HG03520 (cell line): ENCODE data around the gene CEACAM3.
"Not testable (repeated sequence)": the region's sequence is repeated elsewhere in the genome, so short reads cannot be mapped to it uniquely, and the experiment has no call there.

Experiments used
- ATAC-seq: cut with Tn5 transposase; IDR thresholded peaks from one replicate; pipeline ENCODE4 v1.9.1; 2021; ENCODE audit warnings: mild to moderate bottlenecking, moderate library complexity; ENCODE audit not compliant: unreplicated experiment

The CEACAM3 gene

DNA sequence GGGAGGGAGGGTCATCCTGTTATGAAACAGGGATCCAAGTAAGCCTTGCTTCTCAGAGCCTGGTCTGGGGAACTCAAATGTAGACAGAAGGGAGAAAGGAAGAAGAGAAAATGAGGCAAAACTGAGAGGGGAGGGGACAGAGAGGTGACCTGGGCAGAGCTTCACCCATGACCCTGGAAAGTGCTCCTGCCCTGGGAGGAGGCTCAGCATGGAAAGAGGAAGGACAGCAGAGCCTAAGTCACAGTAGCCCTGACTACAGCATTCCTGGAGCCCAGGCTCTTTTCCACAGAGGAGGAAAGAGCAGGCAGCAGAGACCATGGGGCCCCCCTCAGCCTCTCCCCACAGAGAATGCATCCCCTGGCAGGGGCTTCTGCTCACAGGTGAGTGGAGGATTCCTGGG is at the start of gene CEACAM3:
CEACAM3 (plus strand) TSS at position 226 of the 400 bp plus-strand sequence; CDS start at position 317, 91 bp downstream.
- no peak for ATAC-seq

DNA sequence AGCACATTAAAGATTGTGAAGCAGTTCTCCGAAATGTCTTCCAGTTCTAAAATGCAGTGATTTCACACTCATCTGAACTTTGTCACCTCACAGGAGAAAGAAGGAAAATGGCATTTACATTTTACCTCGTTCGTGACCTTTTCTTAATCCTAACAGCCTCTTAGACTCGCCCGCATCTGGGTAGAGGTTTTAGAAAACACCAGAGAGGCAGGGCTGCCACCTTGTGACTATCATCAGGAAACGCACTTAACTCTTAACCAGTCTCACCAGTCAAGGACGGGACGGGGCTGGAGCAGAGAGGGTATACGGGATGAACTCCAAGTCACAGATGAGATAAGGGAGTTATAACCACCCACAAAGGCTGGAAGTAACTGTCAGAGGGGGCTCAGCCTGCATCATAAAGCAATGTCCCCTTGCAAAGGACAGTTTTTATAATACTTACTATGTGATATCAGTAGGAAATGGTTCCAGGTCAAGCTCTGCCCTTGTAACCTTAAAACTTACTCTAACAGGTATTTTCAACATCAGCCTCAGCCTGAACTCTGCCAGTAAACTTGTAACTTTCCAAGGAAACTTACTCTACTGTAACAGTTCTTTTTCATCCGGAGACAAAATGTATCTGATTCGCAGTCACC is 49.7 kb upstream of the CEACAM3 start:
- ATAC-seq = no peak

DNA sequence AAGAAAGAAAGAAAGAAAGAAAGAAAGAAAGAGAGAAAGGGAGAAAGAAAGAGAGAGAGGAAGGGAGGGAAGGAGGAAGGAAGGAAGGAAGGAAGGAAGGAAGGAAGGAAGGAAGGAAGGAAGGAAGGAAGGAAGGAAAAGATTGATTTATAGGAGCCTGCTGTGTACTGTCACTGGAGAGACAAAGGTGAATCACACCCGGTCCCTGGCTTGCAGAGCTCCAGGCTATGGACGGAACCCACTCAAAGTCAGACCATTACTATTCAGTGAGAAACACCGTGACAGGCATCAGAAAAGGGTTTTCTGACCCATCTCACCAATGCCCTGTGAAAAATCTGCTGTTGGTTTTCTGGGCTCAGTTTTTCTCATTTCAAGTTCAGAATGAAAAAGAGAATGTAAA is 48.4 kb upstream of the CEACAM3 start:
- ATAC-seq = no peak

DNA sequence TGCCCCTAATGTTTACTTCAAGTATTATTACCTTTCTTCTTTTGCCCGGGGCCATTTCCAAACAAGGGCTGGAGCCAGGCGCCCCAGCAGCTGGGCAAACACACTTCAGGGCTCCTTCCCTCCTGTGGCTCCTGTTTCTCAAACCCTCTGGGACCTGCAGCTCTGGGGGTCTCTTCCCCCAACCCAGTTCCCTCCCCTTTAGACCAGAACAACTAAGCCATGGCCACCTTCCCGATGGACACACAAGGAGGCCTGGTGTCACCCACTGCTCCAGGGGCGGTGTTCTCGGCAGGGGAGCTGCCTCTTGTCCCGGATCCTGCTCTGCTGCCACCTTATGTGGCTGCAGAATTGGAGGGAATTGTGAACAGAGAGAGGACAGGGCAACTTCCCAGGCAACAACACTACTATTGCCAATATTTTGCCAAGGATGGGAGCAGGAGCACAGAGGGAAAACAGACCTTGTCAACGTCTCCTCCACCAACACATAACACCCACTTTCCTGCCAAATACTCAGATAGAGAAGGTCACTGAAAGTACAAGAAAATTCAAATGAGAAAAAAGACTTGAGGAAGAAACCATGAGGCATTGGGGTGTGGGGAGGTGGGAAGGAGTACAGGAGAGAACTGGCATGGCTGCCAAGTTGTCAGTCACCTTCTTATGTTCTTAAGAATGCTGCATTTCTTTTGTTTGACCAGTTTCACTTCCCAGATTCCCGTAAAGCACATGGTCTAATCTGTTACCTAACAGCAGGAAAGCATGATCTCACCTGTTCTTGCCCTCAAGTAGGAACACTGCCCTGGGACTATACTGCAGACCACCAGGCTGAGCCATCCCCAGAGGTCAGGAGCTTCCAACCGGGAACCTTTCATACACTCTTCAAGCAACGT is 45.9 kb upstream of the CEACAM3 start:
- ATAC-seq = not testable (repeated sequence)

DNA sequence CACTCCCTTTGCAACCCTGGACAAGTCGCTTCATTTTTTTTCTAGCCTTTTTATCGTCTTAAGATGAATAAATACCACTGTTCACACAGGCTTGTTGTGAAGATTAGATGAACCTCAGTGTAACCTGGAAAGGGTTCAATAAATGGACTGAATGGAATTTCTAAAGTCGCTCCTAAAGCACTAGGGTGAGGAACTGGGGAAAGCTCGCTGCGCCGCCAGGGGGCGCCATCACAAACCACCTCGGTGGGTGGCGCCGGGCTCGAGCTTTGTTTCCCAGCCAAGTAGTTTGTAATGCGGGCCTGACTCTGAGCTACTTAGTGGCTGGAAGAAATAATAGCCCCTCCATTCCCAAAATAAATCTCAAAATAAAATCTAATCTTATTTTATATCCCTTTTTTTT is 43.2 kb upstream of the CEACAM3 start:
- ATAC-seq = no peak

- no peak for ATAC-seq
Observed at GRCh38 chr19:41753936-41754529, 42.4 kb upstream of the CEACAM3 start.

DNA sequence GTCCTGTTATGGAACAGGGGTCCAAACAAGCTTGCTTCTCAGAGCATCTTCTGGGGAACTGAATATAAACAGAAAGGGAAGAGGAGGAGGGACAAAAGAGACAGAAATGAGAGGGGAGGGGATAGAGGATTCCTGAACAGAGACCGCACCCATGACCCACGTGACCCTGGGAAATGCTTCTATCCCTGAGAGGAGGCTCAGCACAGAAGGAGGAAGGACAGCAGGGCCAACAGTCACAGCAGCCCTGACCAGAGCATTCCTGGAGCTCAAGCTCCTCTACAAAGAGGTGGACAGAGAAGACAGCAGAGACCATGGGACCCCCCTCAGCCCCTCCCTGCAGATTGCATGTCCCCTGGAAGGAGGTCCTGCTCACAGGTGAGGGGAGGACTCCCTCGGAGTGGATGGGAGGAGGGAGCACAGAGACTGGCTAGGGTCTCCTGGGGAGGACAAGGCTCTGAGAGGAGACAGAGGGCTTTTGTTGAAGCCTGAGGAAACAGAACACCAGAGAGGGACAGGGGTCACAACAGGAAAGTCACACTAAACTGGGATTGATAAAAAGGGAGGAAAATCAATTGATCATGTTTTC is 41.0 kb upstream of the CEACAM3 start, which contains the start of gene CEACAM6:
CEACAM6 (plus strand) TSS at position 203 of the 586 bp plus-strand sequence; CDS start at position 312, 109 bp downstream.
- ATAC-seq = no peak

DNA sequence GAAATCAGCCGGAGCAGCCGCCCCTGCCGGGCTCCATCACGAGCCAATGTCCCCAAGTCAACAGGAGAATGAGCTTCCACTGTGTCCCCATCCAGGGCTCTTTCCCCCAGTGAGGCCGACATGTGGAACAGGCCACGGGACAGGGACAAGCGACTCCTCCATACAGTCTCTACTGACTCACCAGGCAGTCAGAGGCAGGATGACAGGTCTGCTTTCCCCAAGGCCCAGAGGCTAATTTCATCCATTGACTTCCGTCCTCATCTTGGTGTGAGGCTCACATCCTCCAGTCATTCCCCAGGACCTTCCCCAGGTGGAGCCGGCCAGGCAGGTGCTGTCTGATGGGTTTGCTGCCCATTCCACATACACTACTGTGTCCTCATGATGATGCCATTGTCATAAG is 37.5 kb upstream of the CEACAM3 start:
- no peak for ATAC-seq

DNA sequence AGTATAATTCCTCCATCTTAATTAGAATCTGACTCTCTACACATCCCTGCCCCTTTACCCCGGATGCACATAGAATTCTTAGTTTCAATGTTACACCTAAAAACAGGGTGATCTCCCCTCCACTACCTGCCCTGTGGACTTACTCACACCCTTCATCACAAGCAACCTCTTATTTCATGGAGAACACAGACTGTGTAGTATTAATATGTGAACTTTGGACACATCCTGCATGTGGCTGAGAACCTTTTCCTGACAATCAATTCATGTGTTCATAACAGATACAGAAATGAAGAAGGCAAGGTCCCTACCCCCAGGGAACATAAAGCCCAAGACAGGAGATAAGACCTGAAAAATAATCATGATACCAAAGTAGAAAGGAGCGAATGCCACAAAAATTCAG is 29.3 kb upstream of the CEACAM3 start:
- ATAC-seq = no peak

DNA sequence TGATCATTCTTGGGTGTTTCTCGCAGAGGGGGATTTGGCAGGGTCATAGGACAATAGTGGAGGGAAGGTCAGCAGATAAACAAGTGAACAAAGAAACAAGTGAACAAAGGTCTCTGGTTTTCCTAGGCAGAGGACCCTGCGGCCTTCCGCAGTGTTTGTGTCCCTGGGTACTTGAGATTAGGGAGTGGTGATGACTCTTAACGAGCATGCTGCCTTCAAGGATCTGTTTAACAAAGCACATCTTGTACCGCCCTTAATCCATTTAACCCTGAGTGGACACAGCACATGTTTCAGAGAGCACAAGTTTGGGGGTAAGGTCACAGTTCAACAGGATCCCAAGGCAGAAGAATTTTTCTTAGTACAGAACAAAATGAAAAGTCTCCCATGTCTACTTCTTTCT is 28.3 kb upstream of the CEACAM3 start:
- ATAC-seq = not testable (repeated sequence)

DNA sequence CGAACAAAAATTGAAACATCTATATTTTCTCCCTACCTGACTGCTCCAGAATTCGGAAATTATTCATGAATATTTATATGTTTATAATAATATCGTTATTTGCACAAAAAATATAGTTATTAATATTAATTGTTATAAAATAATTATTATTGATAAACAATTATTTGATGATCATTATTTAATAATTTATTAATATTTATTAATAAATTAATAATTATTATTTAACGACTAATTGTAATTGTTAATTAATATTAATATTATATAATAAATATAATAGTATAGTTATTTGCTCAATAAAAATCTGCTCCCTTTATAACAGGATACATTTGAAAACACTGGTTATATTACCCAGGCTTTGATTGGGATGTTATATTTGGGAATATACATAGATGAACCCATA is 26.8 kb upstream of the CEACAM3 start:
- ATAC-seq = no peak

GRCh38 chr19:41771410-41771809 is 25.0 kb upstream of the CEACAM3 start:
- no peak for ATAC-seq

- no peak for ATAC-seq
Observed at GRCh38 chr19:41774515-41774980, 21.8 kb upstream of the CEACAM3 start.

DNA sequence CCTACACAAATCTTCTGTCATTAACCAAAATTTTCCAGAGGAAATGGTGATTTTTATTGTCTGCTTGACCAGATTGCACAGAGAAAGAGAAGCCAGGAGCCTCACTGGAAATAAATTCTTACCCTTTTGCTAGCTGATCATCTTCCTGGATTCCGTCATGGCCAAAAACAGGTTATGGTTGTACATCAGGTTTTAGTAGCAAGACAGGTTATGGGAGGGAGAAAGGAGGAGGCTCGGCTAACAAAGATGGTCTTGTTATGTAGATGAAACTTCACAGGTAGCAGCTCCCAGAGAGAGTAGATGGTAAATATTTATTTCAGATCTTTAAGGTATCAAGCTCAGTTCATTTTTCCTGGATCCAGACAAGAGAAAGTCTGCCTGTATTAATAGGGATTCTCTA is 19.7 kb upstream of the CEACAM3 start:
- no peak for ATAC-seq

DNA sequence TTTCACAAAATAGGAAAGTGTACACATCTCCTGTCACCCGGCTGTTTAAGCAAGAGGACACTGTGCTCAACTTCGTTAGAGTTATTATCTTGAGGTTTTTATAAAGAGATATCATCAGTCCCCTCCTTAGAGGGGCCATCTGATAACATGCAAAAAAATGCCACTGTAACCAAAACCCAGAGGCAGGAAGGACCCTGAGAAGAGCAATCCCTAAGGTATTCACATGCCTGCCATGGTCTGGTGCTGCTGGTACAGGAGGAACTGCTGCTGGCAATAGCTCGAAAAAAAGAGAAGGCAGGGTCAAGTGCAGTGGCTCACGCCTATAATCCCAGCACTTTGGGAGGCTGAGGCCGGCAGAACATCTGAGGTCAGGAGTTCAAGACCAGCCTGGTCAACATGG is 12.8 kb upstream of the CEACAM3 start:
- no peak for ATAC-seq

DNA sequence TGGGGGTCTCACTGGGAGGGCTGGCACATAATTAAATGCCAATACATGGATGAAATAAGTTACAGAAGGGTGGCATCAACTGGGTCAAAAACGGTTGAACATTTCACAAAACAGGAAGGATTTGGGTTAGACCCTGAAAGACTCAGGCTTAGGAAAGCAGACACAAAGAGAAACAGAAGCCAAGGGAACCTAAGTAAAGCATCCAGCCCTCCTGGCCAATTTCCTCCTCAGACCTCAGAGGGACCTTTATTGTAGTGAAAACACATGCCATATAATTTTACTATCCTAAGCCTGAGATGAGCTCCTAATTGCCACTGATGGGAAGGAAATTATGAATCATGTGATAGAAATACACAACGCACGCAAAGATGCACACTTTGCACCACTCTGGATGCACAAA is 12.1 kb upstream of the CEACAM3 start:
- no peak for ATAC-seq

GRCh38 chr19:41784743-41785142 is 11.6 kb upstream of the CEACAM3 start:
- ATAC-seq = no peak

DNA sequence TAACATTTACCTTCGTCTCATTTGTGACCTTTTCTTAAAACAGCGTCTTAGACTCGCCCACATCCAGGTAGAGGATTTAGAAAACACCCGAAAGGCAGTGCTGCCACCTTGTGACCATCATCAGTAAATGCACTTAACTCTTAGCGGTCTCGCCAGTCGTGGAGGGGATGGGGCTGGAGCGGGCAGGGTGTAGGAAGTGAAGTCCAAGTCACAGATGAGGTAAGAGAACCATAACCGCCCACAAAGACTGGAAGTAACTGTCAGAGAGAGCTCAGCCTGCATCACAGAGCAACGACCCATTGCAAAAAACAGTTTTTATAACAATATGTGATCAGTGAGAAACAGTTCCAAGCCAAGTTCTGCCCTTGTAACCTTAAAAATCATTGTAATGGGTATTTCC is 10.7 kb upstream of the CEACAM3 start:
- ATAC-seq = no peak

DNA sequence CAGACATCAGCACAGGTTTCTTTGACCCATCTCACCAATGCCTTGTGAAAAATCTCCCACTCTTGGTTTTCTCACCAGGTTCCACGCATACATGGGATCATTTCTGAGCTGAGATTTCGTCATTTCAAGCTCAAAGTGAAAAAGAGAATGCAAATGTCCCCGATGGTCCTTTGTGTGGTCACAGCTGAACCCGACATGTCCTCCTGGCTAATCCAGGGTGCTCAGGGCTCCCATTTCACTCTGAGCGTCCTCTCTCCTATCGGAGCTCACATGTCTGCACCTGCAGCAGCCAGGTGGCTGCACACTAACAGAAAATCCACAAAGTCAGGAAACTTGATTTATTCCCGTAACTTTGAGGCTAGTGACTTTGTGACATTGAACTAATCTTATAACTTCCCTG is 9.3 kb upstream of the CEACAM3 start:
- ATAC-seq = no peak

GRCh38 chr19:41788518-41788917 is 7.9 kb upstream of the CEACAM3 start:
- not testable (repeated sequence) for ATAC-seq

DNA sequence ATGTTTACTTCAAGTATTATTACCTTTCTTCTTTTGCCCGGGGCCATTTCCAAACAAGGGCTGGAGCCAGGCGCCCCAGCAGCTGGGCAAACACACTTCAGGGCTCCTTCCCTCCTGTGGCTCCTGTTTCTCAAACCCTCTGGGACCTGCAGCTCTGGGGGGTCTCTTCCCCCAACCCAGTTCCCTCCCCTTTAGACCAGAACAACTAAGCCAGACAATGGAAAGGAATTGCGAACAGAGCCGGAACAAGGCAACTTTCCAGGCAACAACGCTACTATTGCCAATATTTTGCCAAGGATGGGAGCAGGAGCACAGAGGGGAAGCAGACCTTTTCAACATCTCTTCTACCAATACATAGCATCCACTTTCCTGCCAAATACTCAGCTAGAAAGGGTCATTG is 7.3 kb upstream of the CEACAM3 start:
- ATAC-seq = not testable (repeated sequence)
